Measurements from ENCODE around the gene MYO3B.

MYO3B gene

DNA sequence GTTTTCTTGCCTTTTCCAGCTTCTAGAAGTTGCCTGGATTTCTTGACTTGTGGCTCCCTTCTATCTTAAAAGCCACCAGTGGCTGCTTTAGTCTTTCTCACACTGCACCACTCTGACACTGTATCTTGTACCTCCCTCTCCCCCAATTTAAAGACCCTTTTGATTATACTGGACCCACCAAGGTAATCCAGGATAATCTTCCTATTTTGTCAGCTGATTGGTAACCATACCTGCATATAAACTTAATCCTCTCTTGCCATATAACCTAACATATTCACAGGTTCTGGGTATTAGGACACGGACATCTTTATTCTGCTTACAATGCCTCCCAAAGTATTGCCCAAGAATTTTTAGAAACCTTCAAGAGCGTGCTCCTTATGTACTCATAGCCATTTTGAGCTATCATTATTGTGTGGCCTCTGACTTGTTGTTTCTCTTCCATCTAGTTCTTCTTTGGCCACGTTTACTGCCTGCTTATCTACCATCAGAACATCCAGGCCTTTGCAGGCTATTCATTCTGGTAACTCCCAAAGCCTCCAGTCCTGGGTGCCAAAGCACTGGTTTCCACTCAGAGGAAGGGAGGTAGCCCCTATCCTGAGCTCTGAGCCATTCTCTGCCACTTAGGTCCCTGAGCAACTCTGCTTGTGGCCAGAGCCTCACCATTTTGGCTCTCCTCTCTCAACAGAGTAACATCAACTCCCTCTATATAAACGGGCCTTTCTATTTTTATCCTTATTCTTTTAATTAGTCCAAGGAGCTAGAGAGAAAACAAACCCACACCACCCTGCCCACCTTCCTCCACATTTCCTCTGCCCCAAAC is 70.8 kb downstream of the MYO3B start:
- no peak for TF ChIP-seq CTCF (IDR thresholded peaks at IDR 0.05; ENCODE audit: low read depth, low read length, missing control alignments)
- no peak for DNase-seq (ENCODE audit: low read depth)
- no peak overlapping the region for H3K4me3 ChIP-seq (ENCODE audit: low read depth, low read length)

- no peak overlapping the region for H3K4me3 ChIP-seq (ENCODE audit: low read depth, low read length)
- TF ChIP-seq CTCF (IDR thresholded peaks at IDR 0.05; ENCODE audit: low read depth, low read length, missing control alignments) = no peak
- no peak for DNase-seq (ENCODE audit: low read depth)
Measured at GRCh38 chr2:170249761-170250160, 71.8 kb downstream of the MYO3B start.

DNA sequence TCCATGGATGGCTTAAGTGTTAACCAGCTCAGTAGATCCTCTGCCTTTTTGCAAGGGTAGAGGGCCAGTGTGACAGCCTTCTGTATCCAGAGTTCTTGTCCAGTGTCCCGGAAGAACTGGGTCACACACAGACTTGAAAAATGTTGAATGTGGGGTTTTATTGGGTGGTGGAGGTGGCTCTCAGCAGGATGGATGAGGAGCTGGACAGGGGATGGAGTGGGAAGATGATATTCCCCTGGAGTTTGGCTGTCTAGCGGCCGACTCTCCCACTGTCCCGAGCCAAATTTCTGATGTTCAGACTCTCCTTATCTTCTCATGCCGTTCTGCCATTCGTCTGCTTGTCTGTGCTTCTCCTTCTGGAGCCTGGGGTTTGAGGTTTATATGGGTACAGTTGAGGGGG is 72.6 kb downstream of the MYO3B start:
- DNase-seq (ENCODE audit: low read depth) = no peak
- H3K4me3 ChIP-seq (ENCODE audit: low read depth, low read length) = no peak overlapping the region
- TF ChIP-seq CTCF (IDR thresholded peaks at IDR 0.05; ENCODE audit: low read depth, low read length, missing control alignments) = no peak

DNA sequence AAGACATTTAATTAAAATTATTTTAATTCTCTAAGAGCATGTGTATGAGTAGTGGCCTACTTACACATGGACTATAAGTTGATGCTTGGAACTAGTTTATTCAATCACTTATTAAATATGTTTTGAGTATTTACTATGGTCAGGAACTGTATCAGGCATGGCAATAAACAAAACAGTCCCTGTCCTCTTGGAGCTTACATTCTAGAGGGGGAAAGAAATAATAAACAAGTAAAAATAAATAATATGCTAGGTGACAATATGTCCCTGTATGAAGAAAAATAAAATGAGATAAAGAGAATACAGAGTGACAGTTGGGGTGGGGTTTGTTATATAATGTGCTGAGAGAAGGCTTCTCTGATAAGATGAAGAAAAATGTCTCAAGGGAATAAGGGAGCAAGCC is 74.5 kb downstream of the MYO3B start:
- no peak for DNase-seq (ENCODE audit: low read depth)
- TF ChIP-seq CTCF (IDR thresholded peaks at IDR 0.05; ENCODE audit: low read depth, low read length, missing control alignments) = no peak
- H3K4me3 ChIP-seq (ENCODE audit: low read depth, low read length) = no peak overlapping the region

DNA sequence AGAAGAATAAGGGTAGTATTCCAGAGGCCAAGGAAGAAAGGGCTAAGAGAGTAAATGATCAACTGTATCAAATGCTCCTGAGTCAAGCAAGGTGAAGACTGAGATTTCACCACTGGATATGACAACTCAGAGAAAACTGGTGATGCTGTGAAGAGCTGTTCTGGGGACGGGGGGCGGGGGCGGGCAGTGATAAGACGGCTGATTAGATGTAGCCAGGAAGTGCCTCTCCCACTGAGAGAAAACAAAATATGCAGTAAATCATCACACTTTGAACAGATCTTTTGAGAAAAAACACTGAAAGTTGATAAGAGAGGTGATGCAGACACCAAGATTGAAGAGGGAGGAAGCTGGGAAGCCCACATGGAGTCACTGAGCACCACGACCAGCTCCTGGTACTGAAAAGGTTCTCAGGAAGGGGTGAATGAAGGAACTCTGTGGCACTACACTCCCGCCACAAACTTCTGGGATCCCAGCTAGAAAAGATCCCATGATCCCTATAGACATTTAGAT is 75.8 kb downstream of the MYO3B start:
- no peak for TF ChIP-seq CTCF (IDR thresholded peaks at IDR 0.05; ENCODE audit: low read depth, low read length, missing control alignments)
- DNase-seq (ENCODE audit: low read depth) = no peak
- no peak overlapping the region for H3K4me3 ChIP-seq (ENCODE audit: low read depth, low read length)

DNA sequence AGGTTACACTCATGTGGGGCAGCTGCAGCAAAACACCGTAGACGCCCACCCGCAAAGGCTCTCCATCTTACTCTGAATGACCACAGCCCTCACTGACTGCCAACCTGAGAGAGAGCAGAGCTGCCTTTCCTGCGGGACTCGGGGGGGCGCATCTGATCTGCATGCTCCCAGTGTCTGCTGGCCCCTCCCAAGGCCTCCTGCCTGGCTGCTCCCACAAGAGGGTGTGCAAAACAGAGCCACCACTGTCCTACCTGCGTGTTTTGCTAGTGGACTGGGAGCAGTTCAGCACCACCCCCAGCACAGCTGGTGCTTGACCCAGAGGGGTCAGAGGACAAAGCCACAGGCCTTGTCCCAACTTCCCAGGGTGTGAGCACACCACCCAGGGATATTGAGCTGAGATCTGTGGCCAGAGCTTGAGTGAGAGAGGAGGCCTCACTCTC is 76.4 kb downstream of the MYO3B start:
- DNase-seq (ENCODE audit: low read depth) = no peak
- TF ChIP-seq CTCF (IDR thresholded peaks at IDR 0.05; ENCODE audit: low read depth, low read length, missing control alignments) = no peak
- H3K4me3 ChIP-seq (ENCODE audit: low read depth, low read length) = no peak overlapping the region

DNA sequence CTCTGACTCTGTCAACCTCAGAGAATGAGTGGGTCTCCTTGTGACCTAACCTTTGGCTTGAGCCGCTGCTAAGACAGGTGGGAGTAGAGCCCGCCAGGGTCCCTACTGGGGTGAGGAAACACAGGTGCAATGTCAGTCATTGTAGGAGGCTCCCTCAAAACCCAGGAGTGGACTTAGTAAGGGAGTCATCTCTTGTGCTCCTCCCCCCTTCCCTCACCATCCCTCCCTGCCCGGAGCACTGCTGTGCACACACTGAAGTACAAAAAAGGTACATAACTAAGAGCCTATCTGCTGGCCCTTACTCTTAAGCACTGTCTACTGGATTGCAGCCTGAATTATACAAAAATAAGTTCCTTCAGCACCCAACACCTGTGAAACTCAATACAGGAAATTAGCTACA is 77.2 kb downstream of the MYO3B start:
- no peak for DNase-seq (ENCODE audit: low read depth)
- TF ChIP-seq CTCF (IDR thresholded peaks at IDR 0.05; ENCODE audit: low read depth, low read length, missing control alignments) = no peak
- H3K4me3 ChIP-seq (ENCODE audit: low read depth, low read length) = no peak overlapping the region
